ENCODE results near the gene PLXDC1.

DNA sequence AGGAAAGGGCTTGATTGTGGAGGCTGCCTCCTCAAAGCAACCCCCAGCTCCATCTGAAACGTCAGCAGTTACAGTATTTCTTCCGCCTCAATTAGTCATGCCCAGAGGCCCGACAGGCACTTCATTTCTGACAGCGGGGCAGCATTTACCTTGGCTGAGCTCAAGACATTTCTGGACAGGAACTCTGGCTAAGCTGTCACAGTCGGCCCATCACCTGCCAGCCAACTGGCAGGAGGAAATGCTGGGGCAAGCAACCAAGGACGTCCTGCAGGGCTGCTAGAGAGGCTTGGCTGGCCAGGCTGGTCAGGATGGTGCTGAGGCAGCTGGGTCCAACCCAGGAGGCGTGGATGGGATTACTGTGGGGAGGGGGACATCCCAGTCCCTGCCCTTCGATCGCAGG is 27.8 kb downstream of the PLXDC1 start:
- TF ChIP-seq, protein P1, sequence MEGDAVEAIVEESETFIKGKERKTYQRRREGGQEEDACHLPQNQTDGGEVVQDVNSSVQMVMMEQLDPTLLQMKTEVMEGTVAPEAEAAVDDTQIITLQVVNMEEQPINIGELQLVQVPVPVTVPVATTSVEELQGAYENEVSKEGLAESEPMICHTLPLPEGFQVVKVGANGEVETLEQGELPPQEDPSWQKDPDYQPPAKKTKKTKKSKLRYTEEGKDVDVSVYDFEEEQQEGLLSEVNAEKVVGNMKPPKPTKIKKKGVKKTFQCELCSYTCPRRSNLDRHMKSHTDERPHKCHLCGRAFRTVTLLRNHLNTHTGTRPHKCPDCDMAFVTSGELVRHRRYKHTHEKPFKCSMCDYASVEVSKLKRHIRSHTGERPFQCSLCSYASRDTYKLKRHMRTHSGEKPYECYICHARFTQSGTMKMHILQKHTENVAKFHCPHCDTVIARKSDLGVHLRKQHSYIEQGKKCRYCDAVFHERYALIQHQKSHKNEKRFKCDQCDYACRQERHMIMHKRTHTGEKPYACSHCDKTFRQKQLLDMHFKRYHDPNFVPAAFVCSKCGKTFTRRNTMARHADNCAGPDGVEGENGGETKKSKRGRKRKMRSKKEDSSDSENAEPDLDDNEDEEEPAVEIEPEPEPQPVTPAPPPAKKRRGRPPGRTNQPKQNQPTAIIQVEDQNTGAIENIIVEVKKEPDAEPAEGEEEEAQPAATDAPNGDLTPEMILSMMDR (conservative IDR thresholded peaks at IDR 0.05 in 1 of 2, IDR thresholded peaks at IDR 0.05 in 1 of 2; ENCODE audit: low read depth in 1 of 2, low read length in 2 of 2) = no peak
- no peak for TF ChIP-seq EZH2 (IDR thresholded peaks at IDR 0.05; ENCODE audit: low read length, missing control alignments)

Measured in fibroblast of lung (primary cell).